Vagina (tissue), 2 donors: ENCODE measurements around the gene CDC42EP3. TPM values are rescaled to one million over a fixed set of nuclear protein-coding genes. Genes with fewer than 3 reads are reported as not detected.

Experiments
- DNase-seq, 2 donors: peaks; one replicate each; pipeline ENCODE4 v3.0.0-alpha.2; 2017; ENCODE audit errors: extremely low spot score in 2 of 2
- H3K27ac ChIP-seq: fragments of 200-600 bp; sonication (generic); one replicate; pipeline ENCODE4 v1.5.1; 2019
- H3K27me3 ChIP-seq: fragments of 200-600 bp; sonication (generic); one replicate; pipeline ENCODE4 v1.5.1; 2019
- H3K36me3 ChIP-seq, 2 donors: fragments of 200-600 bp; sonication (generic); one replicate each; pipeline ENCODE4 v1.5.1; 2017 to 2019
- H3K4me1 ChIP-seq: fragments of 200-600 bp; sonication (generic); one replicate; pipeline ENCODE4 v1.5.1; 2019
- H3K4me3 ChIP-seq, 2 donors: fragments of 200-600 bp; sonication (generic); 1 replicate in 1 of 2; 2 replicates in 1 of 2; pipeline ENCODE4 v1.5.1; 2016 to 2019
- H3K9me3 ChIP-seq: fragments of 200-600 bp; sonication (generic); one replicate; pipeline ENCODE4 v1.5.1; 2019
- POLR2A ChIP-seq, 2 donors: fragments of 450-650 bp; IDR thresholded peaks; one replicate each; pipeline ENCODE4 v1.6.1; 2017; ENCODE audit warnings: antibody characterized with exemption in 2 of 2, mild to moderate bottlenecking in 2 of 2, moderate library complexity in 2 of 2
- POLR2AphosphoS5 ChIP-seq, 2 donors: sonication (generic); formaldehyde crosslinking; IDR thresholded peaks; one replicate each; pipeline ENCODE4 v1.9.0; 2017; ENCODE audit warnings: antibody characterized with exemption in 2 of 2, mild to moderate bottlenecking in 2 of 2, low read depth in 1 of 2; ENCODE audit not compliant: insufficient read depth in 1 of 2
- intact Hi-C: fragments of 100-400 bp; cut with DNase I; formaldehyde crosslinking; loops from one replicate; pipeline ENCODE4 v1.15.1; 2023
- total RNA-seq: library from RNA; depleted of rRNA; stranded (reverse); fragments of >200 nt; gene quantifications from one replicate; pipeline ENCODE4 v1.2.3, GENCODE V29; 2016
- TF ChIP-seq, protein P1 (sequence below), 3 experiments: fragments of 450-650 bp in 2 of 3; fragments of 200-600 bp in 1 of 3; sonication (generic) in 1 of 3; IDR thresholded peaks; one replicate each; pipeline ENCODE4 v1.5.1; 2017 to 2019; ENCODE audit warnings: antibody characterized with exemption in 3 of 3, mild to moderate bottlenecking in 2 of 3, moderate library complexity in 2 of 3

CDC42EP3 gene
- total RNA-seq, 1 donor from 2014 or later = 44.4 TPM

DNA sequence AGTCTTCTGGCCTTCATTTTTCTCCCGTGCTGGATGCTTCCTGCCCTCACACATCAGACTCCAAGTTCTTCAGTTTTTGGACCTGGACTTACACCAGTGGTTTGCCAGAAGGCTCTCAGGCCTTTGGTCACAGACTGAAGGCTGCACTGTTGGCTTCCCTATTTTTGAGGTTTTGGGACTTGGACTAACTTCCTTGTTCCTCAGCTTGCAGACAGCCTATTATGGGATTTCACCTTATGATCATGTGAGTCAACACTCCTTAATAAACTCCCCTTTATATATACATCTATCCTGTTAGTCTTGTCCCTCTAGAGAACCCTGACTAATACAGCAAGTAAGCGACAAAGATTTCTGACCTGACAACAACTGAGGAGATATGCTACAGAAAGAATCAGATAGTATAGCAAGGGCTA is 7.2 kb downstream of the CDC42EP3 start:
- TF ChIP-seq, protein P1, sequence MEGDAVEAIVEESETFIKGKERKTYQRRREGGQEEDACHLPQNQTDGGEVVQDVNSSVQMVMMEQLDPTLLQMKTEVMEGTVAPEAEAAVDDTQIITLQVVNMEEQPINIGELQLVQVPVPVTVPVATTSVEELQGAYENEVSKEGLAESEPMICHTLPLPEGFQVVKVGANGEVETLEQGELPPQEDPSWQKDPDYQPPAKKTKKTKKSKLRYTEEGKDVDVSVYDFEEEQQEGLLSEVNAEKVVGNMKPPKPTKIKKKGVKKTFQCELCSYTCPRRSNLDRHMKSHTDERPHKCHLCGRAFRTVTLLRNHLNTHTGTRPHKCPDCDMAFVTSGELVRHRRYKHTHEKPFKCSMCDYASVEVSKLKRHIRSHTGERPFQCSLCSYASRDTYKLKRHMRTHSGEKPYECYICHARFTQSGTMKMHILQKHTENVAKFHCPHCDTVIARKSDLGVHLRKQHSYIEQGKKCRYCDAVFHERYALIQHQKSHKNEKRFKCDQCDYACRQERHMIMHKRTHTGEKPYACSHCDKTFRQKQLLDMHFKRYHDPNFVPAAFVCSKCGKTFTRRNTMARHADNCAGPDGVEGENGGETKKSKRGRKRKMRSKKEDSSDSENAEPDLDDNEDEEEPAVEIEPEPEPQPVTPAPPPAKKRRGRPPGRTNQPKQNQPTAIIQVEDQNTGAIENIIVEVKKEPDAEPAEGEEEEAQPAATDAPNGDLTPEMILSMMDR (IDR thresholded peaks at IDR 0.05) = no peak
- no peak for TF ChIP-seq POLR2AphosphoS5 (IDR thresholded peaks at IDR 0.05; ENCODE audit: insufficient read depth in 1 of 2, low read depth in 1 of 2)
- Histone ChIP-seq H3K36me3 (peaks cover 0 to 3% of the 10 kb centered on the region in 2 donors), H3K27ac (peak overlapping the region; percentile 20), H3K4me1 (peaks cover 46% of the 10 kb centered on the region), H3K9me3 (no peaks in the 10 kb centered on the region), H3K27me3 (no peaks in the 10 kb centered on the region), H3K4me3 (no peak overlapping the region)
- no peak for DNase-seq
- intact Hi-C loops = loop anchor here (5.0 kb wide), 1 partner anchor 37 kb away; no protein-coding TSS in a partner anchor

DNA sequence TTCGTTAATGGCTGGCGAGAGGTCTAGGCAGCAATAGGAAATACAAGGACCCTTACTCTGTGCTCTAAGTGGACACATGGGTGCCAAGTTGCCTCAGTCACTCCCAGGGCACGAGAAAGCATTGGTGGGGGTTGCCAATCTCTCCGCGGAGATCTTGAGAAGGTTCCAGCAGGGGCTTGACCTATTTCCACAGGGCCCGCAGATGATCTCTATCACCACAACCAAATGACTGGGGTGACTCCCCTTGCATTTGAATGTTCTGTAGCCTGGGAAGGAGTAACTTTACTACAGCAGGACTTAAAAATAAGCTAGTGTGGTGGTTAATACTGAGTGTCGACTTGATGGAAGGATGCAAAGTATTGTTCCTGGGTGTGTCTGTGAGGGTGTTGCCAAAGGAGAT is 8.1 kb downstream of the CDC42EP3 start:
- DNase-seq = no peak
- Histone ChIP-seq H3K4me1 (peaks cover 46% of the 10 kb centered on the region), H3K4me3 (no peak overlapping the region), H3K27me3 (no peaks in the 10 kb centered on the region), H3K36me3 (peaks cover 0 to 3% of the 10 kb centered on the region in 2 donors), H3K9me3 (no peaks in the 10 kb centered on the region), H3K27ac (no peak overlapping the region)
- TF ChIP-seq, protein P1 (IDR thresholded peaks at IDR 0.05) = no peak
- TF ChIP-seq POLR2AphosphoS5 (IDR thresholded peaks at IDR 0.05; ENCODE audit: insufficient read depth in 1 of 2, low read depth in 1 of 2) (no peak), POLR2A (IDR thresholded peaks at IDR 0.05) (no peak)
- intact Hi-C loops = loop anchor here (5.0 kb wide), 1 partner anchor 36 kb away; no protein-coding TSS in a partner anchor

DNA sequence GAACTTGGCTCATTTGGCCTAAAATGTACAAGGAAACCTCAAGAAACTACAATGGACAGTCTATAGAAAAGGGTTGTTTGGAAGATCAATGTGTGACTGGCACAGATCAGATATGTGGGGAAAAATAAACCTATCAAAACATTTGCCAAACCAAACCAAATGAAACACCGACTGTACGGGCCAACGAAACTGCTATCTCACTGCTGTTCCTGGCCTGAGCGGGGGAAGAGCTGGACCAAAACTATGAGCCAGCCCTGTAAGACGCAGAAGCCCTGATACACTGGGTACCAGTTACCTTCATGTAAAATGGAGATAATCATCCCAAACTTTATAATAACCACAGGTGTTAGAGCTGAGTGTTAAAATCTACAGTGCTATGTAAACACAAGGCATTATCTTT is 11.7 kb downstream of the CDC42EP3 start:
- Histone ChIP-seq H3K27ac (no peak overlapping the region), H3K9me3 (no peaks in the 10 kb centered on the region), H3K4me3 (no peak overlapping the region), H3K4me1 (peaks cover 57% of the 10 kb centered on the region), H3K27me3 (no peaks in the 10 kb centered on the region), H3K36me3 (no peaks in the 10 kb centered on the region)
- no peak for DNase-seq
- TF ChIP-seq, protein P1 (IDR thresholded peaks at IDR 0.05) = no peak
- TF ChIP-seq POLR2A (IDR thresholded peaks at IDR 0.05) = no peak
- intact Hi-C loops = loop anchor here (5.0 kb wide), 1 partner anchor 32 kb away; no protein-coding TSS in a partner anchor

DNA sequence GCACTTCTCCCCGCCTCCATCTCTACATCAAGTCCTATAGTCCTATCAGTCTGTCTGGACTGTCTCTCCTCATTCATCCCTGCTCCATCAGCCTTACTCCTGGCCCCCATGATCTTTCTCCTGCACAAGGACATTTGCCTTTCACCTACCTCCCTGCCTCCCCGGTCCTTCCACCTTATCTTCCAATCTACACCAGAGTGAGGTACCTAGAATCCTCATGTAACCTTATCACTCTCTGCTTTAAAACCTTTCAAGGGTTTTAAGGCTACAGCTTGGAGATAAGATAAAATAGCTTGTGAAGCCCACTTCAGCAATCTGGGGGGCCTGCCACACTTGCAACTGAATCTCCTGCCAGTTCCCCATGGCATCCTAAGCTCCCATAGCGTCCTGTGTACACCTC is 12.8 kb downstream of the CDC42EP3 start:
- H3K36me3 ChIP-seq = no peaks in the 10 kb centered on the region
- no peak overlapping the region for H3K4me3 ChIP-seq
- no peaks in the 10 kb centered on the region for H3K27me3 ChIP-seq
- TF ChIP-seq POLR2A (IDR thresholded peaks at IDR 0.05) (no peak), POLR2AphosphoS5 (IDR thresholded peaks at IDR 0.05; ENCODE audit: insufficient read depth in 1 of 2, low read depth in 1 of 2) (no peak)
- TF ChIP-seq, protein P1 (IDR thresholded peaks at IDR 0.05) = no peak
- H3K4me1 ChIP-seq = peaks cover 64% of the 10 kb centered on the region
- intact Hi-C loops = no loop called here
- DNase-seq = no peak
- no peaks in the 10 kb centered on the region for H3K9me3 ChIP-seq
- no peak overlapping the region for H3K27ac ChIP-seq

DNA sequence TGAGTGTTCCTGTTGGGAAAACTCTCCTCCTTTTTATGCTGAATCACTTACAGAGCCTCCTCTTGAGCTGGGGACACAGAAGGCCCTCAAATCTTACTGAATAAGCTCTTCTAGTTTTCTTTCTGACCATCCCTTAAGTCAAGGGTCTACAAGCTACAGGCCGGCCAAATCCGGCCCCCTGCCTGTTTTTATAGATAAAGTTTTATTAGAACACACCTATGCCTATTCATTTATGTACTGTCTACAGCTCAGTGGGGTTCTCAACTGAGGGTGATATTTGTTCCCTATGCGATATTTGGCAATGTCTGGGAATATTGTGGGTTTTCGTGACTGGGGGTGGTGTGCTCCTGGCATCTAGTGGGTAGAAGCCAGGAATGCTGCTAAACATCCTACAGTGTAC is 14.0 kb downstream of the CDC42EP3 start:
- H3K27me3 ChIP-seq = no peaks in the 10 kb centered on the region
- no peaks in the 10 kb centered on the region for H3K36me3 ChIP-seq
- H3K9me3 ChIP-seq = no peaks in the 10 kb centered on the region
- no peak overlapping the region for H3K27ac ChIP-seq
- TF ChIP-seq, protein P1 (IDR thresholded peaks at IDR 0.05) = no peak
- TF ChIP-seq POLR2AphosphoS5 (IDR thresholded peaks at IDR 0.05; ENCODE audit: insufficient read depth in 1 of 2, low read depth in 1 of 2) = no peak
- no peak for TF ChIP-seq POLR2A (IDR thresholded peaks at IDR 0.05)
- intact Hi-C loops = no loop called here
- no peak for DNase-seq
- peak overlapping the region in 1 of 2 donors; percentile 9 for H3K4me3 ChIP-seq
- H3K4me1 ChIP-seq = peaks cover 61% of the 10 kb centered on the region
